NCI-H187 treated with DMSO at 0.1 percent for 48 hours (cell line): ENCODE measurements around the gene VGLL3.
"Not testable (repeated sequence)": the region's sequence is repeated elsewhere in the genome, so short reads cannot be mapped to it uniquely, and the experiment has no call there.

Experiments used
- DNase-seq: peaks from one replicate; lab custom pipeline; 2025; lab: John Stamatoyannopoulos, UW

VGLL3 gene

GRCh38 chr3:86990734-86991481 lies at the start of gene VGLL3:
VGLL3 (minus strand) TSS chr3:86991149; CDS start chr3:86990743, 406 bp downstream.
- DNase-seq, result no peak

- no peak for DNase-seq
Measured at GRCh38 chr3:87037652-87038051, 46.7 kb upstream of the VGLL3 start.

GRCh38 chr3:87036671-87037070 lies 45.7 kb upstream of the VGLL3 start:
- no peak for DNase-seq

GRCh38 chr3:87035339-87035738 lies 44.4 kb upstream of the VGLL3 start:
- no peak for DNase-seq

GRCh38 chr3:87033205-87033604 lies 42.3 kb upstream of the VGLL3 start:
- no peak for DNase-seq

GRCh38 chr3:87025661-87026645 lies 35.0 kb upstream of the VGLL3 start:
- DNase-seq, result no peak

- DNase-seq, result not testable (repeated sequence)
Measured at GRCh38 chr3:87017370-87017769, 26.4 kb upstream of the VGLL3 start.

GRCh38 chr3:87009271-87009670 lies 18.3 kb upstream of the VGLL3 start:
- DNase-seq, result no peak

- DNase-seq, result no peak
Measured at GRCh38 chr3:87006844-87007439, 16.0 kb upstream of the VGLL3 start.

GRCh38 chr3:87004883-87005282 lies 13.9 kb upstream of the VGLL3 start:
- no peak for DNase-seq

GRCh38 chr3:87002346-87002745 lies 11.4 kb upstream of the VGLL3 start:
- no peak for DNase-seq

- DNase-seq, result no peak
Measured at GRCh38 chr3:87001473-87002098, 10.6 kb upstream of the VGLL3 start.

- no peak for DNase-seq
Measured at GRCh38 chr3:87000940-87001339, 10.0 kb upstream of the VGLL3 start.

- DNase-seq, result no peak
Measured at GRCh38 chr3:86998569-86998968, 7.6 kb upstream of the VGLL3 start.

GRCh38 chr3:86996261-86996955 lies 5.5 kb upstream of the VGLL3 start:
- DNase-seq, result no peak

- no peak for DNase-seq
Measured at GRCh38 chr3:86995537-86995936, 4.6 kb upstream of the VGLL3 start.

- DNase-seq, result no peak
Measured at GRCh38 chr3:86993704-86994103, 2.8 kb upstream of the VGLL3 start.

- DNase-seq, result no peak
Measured at GRCh38 chr3:86991840-86992435, 989 bp upstream of the VGLL3 start.

GRCh38 chr3:86991482-86991815 lies 500 bp upstream of the VGLL3 start:
- no peak for DNase-seq

- DNase-seq, result no peak
Measured at GRCh38 chr3:86990012-86990733, 776 bp downstream of the VGLL3 start.

- no peak for DNase-seq
Measured at GRCh38 chr3:86989611-86990010, 1.3 kb downstream of the VGLL3 start.
